ENCODE measurements around the gene SLBP. TPM values are rescaled to one million over a fixed set of nuclear protein-coding genes. Genes with fewer than 3 reads are reported as not detected.

SLBP gene
- total RNA-seq: 29.4 TPM

GRCh38 chr4:1712216-1713002, at the start of gene SLBP:
Gene SLBP, minus strand, starts transcription at chr4:1712319. Its CDS starts 131 bp downstream, at chr4:1712188.
- DNase-seq (ENCODE audit: low spot score): peak; percentile 98

- DNase-seq (ENCODE audit: low spot score): no peak
Measured at GRCh38 chr4:1761130-1761689, 49.1 kb upstream of the SLBP start.

- no peak for DNase-seq (ENCODE audit: low spot score)
Measured at GRCh38 chr4:1760521-1761071, 48.5 kb upstream of the SLBP start.

GRCh38 chr4:1759818-1760223, 47.7 kb upstream of the SLBP start:
- DNase-seq (ENCODE audit: low spot score): no peak

GRCh38 chr4:1759170-1759817, 47.2 kb upstream of the SLBP start:
- no peak for DNase-seq (ENCODE audit: low spot score)

GRCh38 chr4:1758306-1759121, 46.4 kb upstream of the SLBP start:
- peak; percentile 79 for DNase-seq (ENCODE audit: low spot score)

GRCh38 chr4:1757836-1758235, 45.7 kb upstream of the SLBP start:
- DNase-seq (ENCODE audit: low spot score): no peak

GRCh38 chr4:1756893-1757779, 45.0 kb upstream of the SLBP start:
- DNase-seq (ENCODE audit: low spot score): no peak

GRCh38 chr4:1756079-1756478, 44.0 kb upstream of the SLBP start:
- DNase-seq (ENCODE audit: low spot score): no peak

GRCh38 chr4:1755297-1755696, 43.2 kb upstream of the SLBP start:
- no peak for DNase-seq (ENCODE audit: low spot score)

GRCh38 chr4:1754336-1754735, 42.2 kb upstream of the SLBP start:
- DNase-seq (ENCODE audit: low spot score): no peak

GRCh38 chr4:1753697-1754311, 41.7 kb upstream of the SLBP start:
- no peak for DNase-seq (ENCODE audit: low spot score)

- no peak for DNase-seq (ENCODE audit: low spot score)
Measured at GRCh38 chr4:1753294-1753696, 41.2 kb upstream of the SLBP start.

GRCh38 chr4:1752284-1753041, 40.3 kb upstream of the SLBP start:
- DNase-seq (ENCODE audit: low spot score): peak; percentile 86

GRCh38 chr4:1751919-1752283, 39.8 kb upstream of the SLBP start:
- no peak for DNase-seq (ENCODE audit: low spot score)

GRCh38 chr4:1751155-1751918, 39.2 kb upstream of the SLBP start:
- DNase-seq (ENCODE audit: low spot score): no peak

GRCh38 chr4:1750381-1751154, 38.4 kb upstream of the SLBP start:
- DNase-seq (ENCODE audit: low spot score): no peak

- DNase-seq (ENCODE audit: low spot score): no peak
Measured at GRCh38 chr4:1749826-1750225, 37.7 kb upstream of the SLBP start.
